ENCODE measurements around the gene SEPSECS. TPM values are rescaled to one million over a fixed set of nuclear protein-coding genes. Genes with fewer than 3 reads are reported as not detected.
A peak's percentile ranks its signal among the peaks of the same experiment; 100 is the strongest.

Gene SEPSECS
- total and polyA plus RNA-seq, 9 of the 15 experiments (the other 6 are each of a cell fraction or from before 2014, with no cell fraction given): 3.9 to 17.2 (median 7.9) TPM

GRCh38 chr4:25128671-25129070 is 31.6 kb downstream of the SEPSECS start:
- in situ Hi-C loops (cut with MboI) (no loop called here), intact Hi-C loops (cut with micrococcal nuclease) (no loop called here)
- POLR2A ChIA-PET: no interaction called here
- ATAC-seq (no peak), FAIRE-seq (peak; percentile 49), DNase-seq (ENCODE audit: extremely low read depth in 1 of 4, low spot score in 3 of 4) (no peak)
- H2AFZ ChIP-seq (ENCODE audit: low read depth, low read length): no peak overlapping the region
- H3K79me2 ChIP-seq (ENCODE audit: control insufficient read depth, insufficient read depth, low read length): no peaks in the 10 kb centered on the region
- H3K36me3 ChIP-seq (ENCODE audit: control insufficient read depth, insufficient read depth, low read length): peaks cover 6% of the 10 kb centered on the region; the same call in 2 of the 3 replicates
- no peaks in the 10 kb centered on the region for H3K4me1 ChIP-seq (replicated peaks in 1 of 2; ENCODE audit: control insufficient read depth in 2 of 2, insufficient read depth in 2 of 2, low read length in 2 of 2)
- H3K9me1 ChIP-seq (ENCODE audit: control insufficient read depth, insufficient read depth, low read length): no peaks in the 10 kb centered on the region
- TF ChIP-seq XRCC3 (IDR thresholded peaks at IDR 0.05) (no peak), COPS2 (conservative IDR thresholded peaks at IDR 0.05) (no peak), HNRNPL (IDR thresholded peaks at IDR 0.05; ENCODE audit: low read depth, low read length) (no peak), ARHGAP35 (IDR thresholded peaks at IDR 0.05; ENCODE audit: partially characterized antibody) (no peak), CEBPZ (IDR thresholded peaks at IDR 0.05; ENCODE audit: borderline replicate concordance, low read depth, low read length) (no peak), ATF2 (CRISPR knock-in tag; IDR thresholded peaks at IDR 0.05) (no peak), FOXJ3 (CRISPR knock-in tag; IDR thresholded peaks at IDR 0.05) (no peak), CBFA2T2 (conservative IDR thresholded peaks at IDR 0.05) (no peak), KLF16 (IDR thresholded peaks at IDR 0.05) (no peak), YBX1 (IDR thresholded peaks at IDR 0.05) (no peak)
- H3K27me3 ChIP-seq (ENCODE audit: control insufficient read depth in 2 of 2, insufficient read depth in 2 of 2, low read length in 2 of 2): no peaks in the 10 kb centered on the region
- no peak overlapping the region for H3K4me3 ChIP-seq
- H3K27ac ChIP-seq (ENCODE audit: extremely low read depth, low read depth, low read length): no peak overlapping the region
- no peaks in the 10 kb centered on the region for H4K20me1 ChIP-seq (replicated peaks; ENCODE audit: control insufficient read depth, insufficient read depth, low read length)
- CTCF ChIA-PET (ENCODE audit: low intra/inter-chr PET ratio): no interaction called here
- H3K9me3 ChIP-seq (replicated peaks; ENCODE audit: control insufficient read depth, insufficient read depth, low read depth, low read length): no peaks in the 10 kb centered on the region
- H3K4me2 ChIP-seq (ENCODE audit: insufficient read depth, low read length): no peak overlapping the region
- H3K9ac ChIP-seq (ENCODE audit: insufficient read depth in 1 of 2, low read depth in 2 of 2, low read length in 2 of 2): no peak overlapping the region
- BruUV-seq (replicated peaks): no TSS peak
